OCI-LY3 (cell line): ENCODE data around the gene MRPL33.

Experiments used
- H2AFZ ChIP-seq: fragments of 200-600, 300-600 bp; shearing (Covaris generic); 2 replicates; pipeline ENCODE4 v1.6.0; 2014; ENCODE audit warnings: antibody characterized with exemption, low read depth, low read length
- H3K27ac ChIP-seq: fragments of 200-600, 300-600 bp; sonication (generic); 2 replicates; pipeline ENCODE4 v1.5.1; 2014; ENCODE audit warnings: mild to moderate bottlenecking, low read length, moderate library complexity, mixed read lengths
- H3K27me3 ChIP-seq: fragments of 200-600, 300-600 bp; sonication (generic); 2 replicates; pipeline ENCODE4 v1.6.1; 2014; ENCODE audit warnings: low read depth, low read length, mixed read lengths
- H3K36me3 ChIP-seq: fragments of 200-600, 300-600 bp; sonication (generic); replicated peaks from 2 replicates; pipeline ENCODE3; 2014; ENCODE audit warnings: low read depth, low read length, mixed read lengths
- H3K4me1 ChIP-seq: fragments of 300-600, 200-600 bp; sonication (generic); 2 replicates; pipeline ENCODE4 v1.6.1; 2014; ENCODE audit warnings: low read length, mixed read lengths
- H3K4me2 ChIP-seq: fragments of 200-600, 300-600 bp; sonication (generic); 2 replicates; pipeline ENCODE4 v1.6.1; 2014; ENCODE audit warnings: low read length, mixed read lengths
- H3K4me3 ChIP-seq: fragments of 300-600, 200-600 bp; sonication (generic); 2 replicates; pipeline ENCODE4 v1.5.1; 2014; ENCODE audit warnings: antibody characterized with exemption, mild to moderate bottlenecking, low read length, moderate library complexity
- H3K79me2 ChIP-seq: fragments of 300-600, 200-600 bp; shearing (Covaris generic); 2 replicates; pipeline ENCODE4 v1.6.1; 2014; ENCODE audit warnings: mild to moderate bottlenecking, low read length, mixed read lengths
- H3K9ac ChIP-seq: fragments of 300-600, 200-600 bp; shearing (Covaris generic); 2 replicates; pipeline ENCODE4 v1.6.0; 2014; ENCODE audit warnings: mild to moderate bottlenecking, low read length, moderate library complexity
- H3K9me3 ChIP-seq: fragments of 200-600, 300-600 bp; shearing (Covaris generic); 2 replicates; pipeline ENCODE4 v1.6.1; 2014; ENCODE audit warnings: low read length, mixed read lengths; ENCODE audit not compliant: insufficient read depth
- H4K20me1 ChIP-seq: fragments of 200-600, 300-600 bp; sonication (generic); 2 replicates; pipeline ENCODE4 v1.6.1; 2016; ENCODE audit warnings: low read length, mixed read lengths; ENCODE audit not compliant: insufficient read depth
- CTCF ChIP-seq: fragments of 200-600, 300-600 bp; sonication (generic); IDR thresholded peaks from 2 replicates; pipeline ENCODE4 v1.5.1; 2014; ENCODE audit warnings: antibody characterized with exemption, low read length, low read depth
- EZH2phosphoT487 ChIP-seq: fragments of 200-600 bp; shearing (Covaris generic); IDR thresholded peaks from 2 replicates; pipeline ENCODE4 v1.6.1; 2018; ENCODE audit warnings: antibody characterized with exemption, mixed run types, low read depth

The MRPL33 gene

GRCh38 chr2:27815860-27816438, 44.4 kb downstream of the MRPL33 start:
- Histone ChIP-seq H3K27me3 (peaks cover 8% of the 10 kb centered on the region), H3K4me2 (no peak overlapping the region), H2AFZ (no peak overlapping the region), H4K20me1 (no peaks in the 10 kb centered on the region), H3K9me3 (no peaks in the 10 kb centered on the region), H3K4me3 (no peak overlapping the region), H3K27ac (no peak overlapping the region), H3K36me3 (no peaks in the 10 kb centered on the region), H3K4me1 (no peaks in the 10 kb centered on the region), H3K79me2 (no peaks in the 10 kb centered on the region), H3K9ac (no peak overlapping the region)
- TF ChIP-seq EZH2phosphoT487 (no peak), CTCF (no peak)

GRCh38 chr2:27822049-27822448, 50.5 kb downstream of the MRPL33 start:
- no peak overlapping the region for H3K4me3 ChIP-seq
- H4K20me1 ChIP-seq: no peaks in the 10 kb centered on the region
- TF ChIP-seq EZH2phosphoT487: no peak
- no peak for TF ChIP-seq CTCF
- H3K27ac ChIP-seq: no peak overlapping the region
- H3K9me3 ChIP-seq: 0 out of 2 replicates have a peak, but pooled peaks cover 5% of the 10 kb centered on the region
- H3K27me3 ChIP-seq: no peaks in the 10 kb centered on the region
- H2AFZ ChIP-seq: no peak overlapping the region
- H3K4me2 ChIP-seq: no peak overlapping the region
- no peaks in the 10 kb centered on the region for H3K4me1 ChIP-seq
- no peaks in the 10 kb centered on the region for H3K79me2 ChIP-seq
- H3K9ac ChIP-seq: no peak overlapping the region
- H3K36me3 ChIP-seq: no peaks in the 10 kb centered on the region

DNA sequence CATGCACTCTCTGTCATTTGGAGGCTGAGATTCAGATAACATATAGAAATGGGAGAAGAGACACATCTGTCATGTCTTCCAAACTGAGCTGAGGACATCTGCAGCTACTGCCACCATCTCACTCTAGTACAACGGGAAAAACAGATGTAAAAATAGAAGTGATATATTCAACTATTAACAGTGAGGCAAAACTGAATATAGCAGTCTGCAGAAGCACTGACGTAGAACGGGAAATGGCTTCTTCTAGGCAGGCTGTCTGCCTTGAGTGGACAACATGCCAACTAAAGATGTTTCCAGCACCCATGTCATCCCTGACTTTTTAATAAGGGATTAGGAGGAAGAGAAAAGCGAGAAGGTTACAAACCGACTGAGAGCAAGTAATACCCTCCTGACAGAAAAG, 51.6 kb downstream of the MRPL33 start:
- no peaks in the 10 kb centered on the region for H4K20me1 ChIP-seq
- no peak overlapping the region for H3K27ac ChIP-seq
- H3K4me3 ChIP-seq: no peak overlapping the region
- no peaks in the 10 kb centered on the region for H3K36me3 ChIP-seq
- H3K27me3 ChIP-seq: no peaks in the 10 kb centered on the region
- no peak overlapping the region for H2AFZ ChIP-seq
- H3K9me3 ChIP-seq: 0 out of 2 replicates have a peak, but pooled peaks cover 5% of the 10 kb centered on the region
- H3K4me1 ChIP-seq: no peaks in the 10 kb centered on the region
- TF ChIP-seq CTCF: no peak
- TF ChIP-seq EZH2phosphoT487: no peak
- H3K9ac ChIP-seq: no peak overlapping the region
- peak overlapping the region; percentile 16 for H3K4me2 ChIP-seq
- no peaks in the 10 kb centered on the region for H3K79me2 ChIP-seq

GRCh38 chr2:27823569-27823968, 52.0 kb downstream of the MRPL33 start:
- H3K9ac ChIP-seq: no peak overlapping the region
- H3K36me3 ChIP-seq: no peaks in the 10 kb centered on the region
- TF ChIP-seq EZH2phosphoT487 (no peak), CTCF (no peak)
- no peak overlapping the region for H3K4me3 ChIP-seq
- H3K27ac ChIP-seq: no peak overlapping the region
- no peaks in the 10 kb centered on the region for H3K4me1 ChIP-seq
- H2AFZ ChIP-seq: no peak overlapping the region
- 0 out of 2 replicates have a peak, but pooled peaks cover 5% of the 10 kb centered on the region for H3K9me3 ChIP-seq
- H3K79me2 ChIP-seq: no peaks in the 10 kb centered on the region
- no peaks in the 10 kb centered on the region for H3K27me3 ChIP-seq
- H3K4me2 ChIP-seq: peak overlapping the region; percentile 16
- H4K20me1 ChIP-seq: no peaks in the 10 kb centered on the region
